Stimulated activated CD4-positive, alpha-beta T cell treated with anti-CD3 and anti-CD28 coated beads, Interleukin-2, amount 100 ng/mL, for 48 hours (primary cell): ENCODE measurements around the gene ABI3BP.
A peak's percentile ranks its signal among the peaks of the same experiment; 100 is the strongest.
"Not testable (repeated sequence)": the region's sequence is repeated elsewhere in the genome, so short reads cannot be mapped to it uniquely, and the experiment has no call there.

ENCODE experiments used
- DNase-seq, 2 donors: peaks; one replicate each; pipeline ENCODE4 v3.0.0-alpha.2; 2020

ABI3BP gene, protein sequence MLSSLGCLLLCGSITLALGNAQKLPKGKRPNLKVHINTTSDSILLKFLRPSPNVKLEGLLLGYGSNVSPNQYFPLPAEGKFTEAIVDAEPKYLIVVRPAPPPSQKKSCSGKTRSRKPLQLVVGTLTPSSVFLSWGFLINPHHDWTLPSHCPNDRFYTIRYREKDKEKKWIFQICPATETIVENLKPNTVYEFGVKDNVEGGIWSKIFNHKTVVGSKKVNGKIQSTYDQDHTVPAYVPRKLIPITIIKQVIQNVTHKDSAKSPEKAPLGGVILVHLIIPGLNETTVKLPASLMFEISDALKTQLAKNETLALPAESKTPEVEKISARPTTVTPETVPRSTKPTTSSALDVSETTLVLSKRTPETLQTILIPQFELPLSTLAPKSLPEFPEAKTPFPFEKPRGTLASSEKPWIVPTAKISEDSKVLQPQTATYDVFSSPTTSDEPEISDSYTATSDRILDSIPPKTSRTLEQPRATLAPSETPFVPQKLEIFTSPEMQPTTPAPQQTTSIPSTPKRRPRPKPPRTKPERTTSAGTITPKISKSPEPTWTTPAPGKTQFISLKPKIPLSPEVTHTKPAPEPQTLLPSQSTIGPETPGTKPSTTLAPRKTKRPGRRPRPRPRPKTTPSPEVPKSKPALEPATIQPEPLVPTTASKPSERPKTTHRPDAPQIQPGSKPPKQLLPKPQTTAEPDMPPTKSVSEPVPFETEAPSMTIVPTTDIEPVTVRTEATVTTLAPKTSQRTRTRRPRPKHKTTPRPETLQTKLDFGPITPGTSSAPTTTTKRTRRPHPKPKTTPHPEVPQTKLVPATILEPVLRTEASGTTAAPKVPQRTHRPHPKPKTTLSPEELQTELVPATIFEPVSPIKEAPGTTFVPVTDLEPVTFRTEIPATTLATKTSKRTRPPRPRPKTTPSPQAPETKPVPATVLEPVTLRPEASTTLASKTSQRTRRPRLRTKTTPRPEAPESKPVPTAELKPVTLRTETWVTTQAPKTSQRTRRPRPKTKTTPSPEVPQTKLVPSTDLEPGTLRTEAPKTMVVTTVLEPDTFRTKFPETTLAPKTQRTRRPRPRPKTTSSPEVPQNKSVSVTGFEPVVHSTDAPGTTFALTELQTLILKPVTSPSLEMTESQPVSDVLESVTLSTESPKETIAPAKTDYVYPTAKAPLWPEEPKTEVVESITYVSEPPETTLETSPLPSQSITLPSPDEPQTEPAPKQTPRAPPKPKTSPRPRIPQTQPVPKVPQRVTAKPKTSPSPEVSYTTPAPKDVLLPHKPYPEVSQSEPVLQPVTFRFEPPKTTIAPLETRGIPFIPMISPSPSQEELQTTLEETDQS (N-terminal part only)

DNA sequence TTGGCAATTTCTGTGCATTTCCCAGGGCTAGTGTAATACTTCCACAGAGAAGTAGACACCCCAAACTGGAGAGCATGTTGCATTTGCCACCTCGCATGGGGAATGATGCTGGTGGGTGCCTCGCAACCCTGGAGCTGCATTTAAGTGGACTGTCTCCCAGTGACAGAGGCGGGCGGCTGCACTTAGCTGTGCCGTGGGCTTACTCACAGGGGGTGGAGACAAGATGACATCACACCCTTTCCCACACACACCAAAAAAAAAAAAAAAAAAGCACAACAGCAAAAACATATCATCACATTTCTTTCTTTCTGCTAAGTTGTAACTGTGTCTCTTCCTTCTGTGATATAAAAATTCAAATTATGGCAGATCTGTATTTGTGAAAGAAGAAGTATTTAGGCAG is at the start of gene ABI3BP:
ABI3BP (minus strand) TSS at position 113 of the 400 bp plus-strand sequence; CDS start at position 76, 37 bp downstream.
- DNase-seq: peak in 1 of 2 donors; percentile 2

DNA sequence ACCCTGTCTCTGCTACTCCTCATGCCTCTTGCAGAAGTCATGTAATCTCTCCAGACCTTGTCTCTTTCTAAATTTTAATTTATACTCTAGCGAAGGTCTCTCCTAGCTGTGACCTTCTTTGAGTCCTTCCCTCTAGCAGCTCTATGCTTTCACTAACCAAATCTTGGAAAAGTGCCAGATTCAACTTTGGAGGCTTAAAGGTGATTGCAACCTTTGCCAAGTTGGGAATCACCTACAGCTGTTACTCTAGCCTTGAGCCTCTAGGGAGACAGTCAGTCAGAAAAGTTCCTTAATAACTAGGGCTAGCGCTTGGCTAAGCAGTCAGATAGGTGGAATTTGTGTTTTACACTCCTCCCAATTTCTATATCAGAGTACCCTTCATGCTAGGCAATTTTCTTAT is 46.1 kb upstream of the ABI3BP start:
- DNase-seq: no peak

- no peak for DNase-seq
Observed at GRCh38 chr3:101038880-101039279, 45.7 kb upstream of the ABI3BP start.

DNA sequence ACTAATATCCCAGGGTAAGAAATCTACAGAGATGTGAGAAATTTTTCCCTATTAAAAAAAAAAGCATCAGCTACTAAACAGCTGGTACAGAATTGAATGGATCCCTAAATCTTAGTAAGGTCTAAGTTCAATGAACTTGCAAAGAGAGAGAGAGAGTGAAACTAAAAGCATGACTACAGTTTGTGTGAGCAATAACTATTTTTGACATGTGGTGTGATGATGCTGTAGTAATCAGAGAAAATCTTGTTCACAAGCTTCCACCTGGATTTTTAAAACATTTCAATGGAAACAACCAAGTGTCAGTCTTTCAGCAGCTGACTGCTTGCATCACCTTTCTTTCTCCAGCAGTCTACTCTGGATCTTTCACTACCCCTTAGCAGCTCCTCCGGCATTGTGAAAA is 45.2 kb upstream of the ABI3BP start:
- DNase-seq: no peak

GRCh38 chr3:101037613-101038012 is 44.4 kb upstream of the ABI3BP start:
- DNase-seq: no peak

DNA sequence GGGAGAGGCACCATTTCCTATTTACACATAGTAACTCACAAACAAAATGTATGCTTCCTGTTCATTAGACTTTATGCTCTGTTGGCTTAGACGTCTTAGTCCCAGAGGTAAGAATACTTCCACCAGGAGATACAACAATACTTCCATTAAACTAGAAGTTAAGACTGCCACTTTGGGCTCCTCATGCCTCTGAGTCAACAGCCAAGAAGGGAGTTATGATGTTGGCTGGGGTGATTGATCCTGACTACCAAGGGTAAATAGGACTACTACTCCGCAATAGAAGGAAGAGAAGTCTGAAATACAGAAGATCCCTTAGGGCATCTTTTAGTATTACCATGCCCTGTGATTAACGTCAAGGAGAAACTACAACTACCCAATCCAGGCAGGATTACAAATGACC is 43.5 kb upstream of the ABI3BP start:
- DNase-seq: no peak

DNA sequence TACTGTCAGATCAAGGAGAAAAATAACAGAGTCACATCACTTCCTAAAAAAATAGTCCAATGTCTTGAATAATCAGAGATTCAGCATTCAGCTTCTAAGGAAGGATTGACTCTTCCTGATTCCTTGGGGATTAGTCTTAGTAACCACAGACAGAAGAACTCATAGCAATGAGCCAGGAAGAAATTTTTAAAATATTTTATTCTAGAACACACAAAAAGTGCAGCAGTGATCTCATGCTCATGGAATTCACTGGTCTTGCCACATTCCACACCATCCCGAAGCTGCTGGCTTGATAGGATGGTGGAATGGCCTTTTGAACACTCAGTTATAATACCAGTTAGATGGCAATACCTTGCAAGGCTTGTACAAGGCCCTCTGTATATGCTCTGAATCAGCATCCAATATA is 43.0 kb upstream of the ABI3BP start:
- DNase-seq: no peak

- no peak for DNase-seq
Observed at GRCh38 chr3:101027286-101027685, 34.1 kb upstream of the ABI3BP start.

- no peak for DNase-seq
Observed at GRCh38 chr3:101026881-101027280, 33.7 kb upstream of the ABI3BP start.

DNA sequence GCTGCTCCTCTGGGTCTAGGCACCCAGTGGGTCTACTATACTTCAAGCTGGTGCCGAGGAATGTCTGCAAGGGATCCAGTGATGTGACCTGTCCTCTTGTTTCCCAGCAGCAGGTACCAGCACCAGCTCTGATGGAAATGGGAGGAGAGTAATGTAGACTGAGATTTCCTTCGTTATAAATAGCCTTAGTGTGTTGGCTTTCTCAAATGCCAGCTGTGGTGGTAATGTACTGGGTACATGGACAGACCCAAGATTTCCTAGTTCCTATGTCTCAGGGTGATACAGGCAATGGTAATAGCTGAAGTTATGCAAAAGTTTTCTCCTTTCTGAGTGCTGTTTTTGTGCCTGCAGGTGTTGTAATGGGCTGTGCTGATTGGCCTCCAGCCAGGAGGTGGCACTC is 33.0 kb upstream of the ABI3BP start:
- DNase-seq: no peak

GRCh38 chr3:101020351-101021015 is 27.3 kb upstream of the ABI3BP start:
- DNase-seq: no peak

DNA sequence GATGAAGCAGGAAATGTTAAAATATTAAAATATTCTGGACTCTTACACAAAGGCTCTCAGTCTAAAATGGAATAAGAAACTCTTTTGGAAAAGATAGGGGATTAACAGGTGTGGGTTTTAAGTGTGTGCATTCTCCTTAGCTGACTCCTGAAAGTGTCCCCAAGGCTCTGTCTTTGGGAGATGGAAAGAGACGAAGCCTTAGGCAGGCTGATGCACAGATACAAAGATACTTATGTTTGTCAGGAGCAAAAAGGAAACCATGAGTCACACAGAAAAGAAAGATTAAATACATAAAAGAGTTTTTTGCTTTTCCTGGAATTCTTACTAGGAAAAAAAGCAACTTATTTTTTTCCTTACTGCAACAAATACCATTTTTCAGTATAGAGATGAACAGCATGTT is 23.8 kb upstream of the ABI3BP start:
- DNase-seq: no peak

DNA sequence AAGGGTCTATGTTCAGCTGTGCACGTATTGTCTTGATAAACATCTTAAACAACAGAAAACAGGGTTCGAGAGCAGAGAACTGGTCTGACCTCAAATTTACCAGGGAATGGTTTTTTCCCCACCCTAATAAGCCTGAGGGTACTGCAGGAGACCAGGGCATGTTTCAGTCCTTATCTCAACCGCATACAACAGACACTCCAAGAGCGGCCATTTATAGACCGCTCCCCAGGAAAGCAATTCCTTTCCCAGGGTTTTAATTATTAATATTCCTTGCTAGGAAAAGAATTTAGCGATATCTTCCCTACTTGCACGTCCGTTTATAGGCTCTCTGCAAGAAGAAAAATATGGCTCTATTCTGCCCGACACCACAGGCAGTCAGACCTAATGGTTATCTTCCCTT is 19.1 kb upstream of the ABI3BP start:
- not testable (repeated sequence) for DNase-seq

DNA sequence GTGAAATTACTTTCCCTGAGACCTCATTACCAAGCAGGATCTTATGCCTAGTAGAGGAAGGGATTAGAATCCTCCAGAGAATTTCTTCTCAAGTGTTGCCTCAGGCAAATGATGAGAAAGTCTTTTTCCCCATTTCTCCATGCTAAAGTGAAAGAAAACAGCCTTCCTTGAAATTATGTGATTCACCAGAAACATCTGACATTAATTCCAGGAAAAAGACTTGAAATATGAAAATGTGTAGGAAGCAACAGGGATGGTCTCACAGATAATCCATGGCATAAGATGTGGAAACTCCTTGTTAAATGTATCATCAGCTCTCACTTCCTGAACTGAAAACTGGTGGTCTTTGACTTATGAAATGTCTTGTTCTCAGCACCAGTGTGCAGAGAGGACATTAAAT is 17.9 kb upstream of the ABI3BP start:
- no peak for DNase-seq

DNA sequence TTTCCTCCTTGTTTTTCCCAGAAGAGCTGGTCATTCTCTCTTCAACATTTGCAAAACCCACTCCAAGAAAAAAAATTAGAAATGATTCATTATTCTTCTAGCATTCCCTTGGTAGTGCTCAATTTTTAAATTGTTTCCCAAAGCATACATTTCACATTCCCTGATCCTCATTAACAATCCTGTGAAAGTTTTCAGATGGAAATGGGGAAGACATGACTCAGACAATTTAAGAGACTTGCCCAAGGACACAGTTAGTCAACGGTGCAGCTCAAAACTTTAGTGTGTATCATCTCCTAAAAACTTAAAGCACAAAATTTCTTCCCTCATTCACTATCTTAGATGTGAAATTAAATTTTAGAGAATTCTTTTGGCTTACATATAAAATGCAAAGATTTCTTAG is 17.1 kb upstream of the ABI3BP start:
- no peak for DNase-seq

GRCh38 chr3:101009386-101009785 is 16.2 kb upstream of the ABI3BP start:
- no peak for DNase-seq

DNA sequence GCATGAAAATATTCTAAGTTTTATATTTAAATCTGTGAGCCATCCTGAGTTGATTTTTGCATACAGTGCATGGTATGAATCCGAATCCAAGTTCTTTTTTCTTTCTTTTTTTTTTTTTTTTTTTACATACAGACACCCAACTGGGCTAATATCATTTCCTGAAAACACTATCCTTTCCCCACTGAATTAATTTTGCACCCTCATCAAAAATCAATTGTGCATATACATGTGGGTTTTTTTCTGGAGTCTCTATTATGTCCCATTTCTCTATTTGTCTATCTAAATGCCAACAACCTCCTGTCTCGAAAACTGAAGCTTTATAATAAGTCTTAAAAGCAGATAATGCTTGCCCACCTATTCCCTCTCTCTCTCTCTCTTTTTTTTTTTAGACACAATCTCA is 5.9 kb upstream of the ABI3BP start:
- no peak for DNase-seq

DNA sequence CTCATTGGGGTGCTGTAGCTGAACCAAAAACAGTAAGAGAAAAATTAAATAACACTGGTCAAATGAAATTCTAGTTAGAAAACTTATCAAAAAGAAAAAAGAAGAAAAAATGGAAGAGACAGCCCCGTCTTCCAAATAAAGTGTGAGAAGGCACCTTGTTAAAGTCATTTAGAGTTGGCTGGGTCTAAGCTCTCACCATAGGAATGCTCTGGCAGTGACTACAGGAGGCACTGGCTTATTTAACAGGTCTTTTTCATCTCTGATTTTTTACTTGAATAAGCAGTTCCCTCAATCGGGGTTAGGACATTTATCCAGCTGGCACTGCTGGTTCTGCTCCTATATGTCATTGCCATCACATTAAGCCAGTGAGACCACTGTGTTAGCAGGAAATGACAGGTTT is 1.6 kb upstream of the ABI3BP start:
- DNase-seq: no peak

- no peak for DNase-seq
Observed at GRCh38 chr3:100994187-100994586, 966 bp upstream of the ABI3BP start.

GRCh38 chr3:100992231-100993012 is 799 bp downstream of the ABI3BP start:
- DNase-seq: no peak

- DNase-seq: no peak
Observed at GRCh38 chr3:100988080-100988479, 5.1 kb downstream of the ABI3BP start.

DNA sequence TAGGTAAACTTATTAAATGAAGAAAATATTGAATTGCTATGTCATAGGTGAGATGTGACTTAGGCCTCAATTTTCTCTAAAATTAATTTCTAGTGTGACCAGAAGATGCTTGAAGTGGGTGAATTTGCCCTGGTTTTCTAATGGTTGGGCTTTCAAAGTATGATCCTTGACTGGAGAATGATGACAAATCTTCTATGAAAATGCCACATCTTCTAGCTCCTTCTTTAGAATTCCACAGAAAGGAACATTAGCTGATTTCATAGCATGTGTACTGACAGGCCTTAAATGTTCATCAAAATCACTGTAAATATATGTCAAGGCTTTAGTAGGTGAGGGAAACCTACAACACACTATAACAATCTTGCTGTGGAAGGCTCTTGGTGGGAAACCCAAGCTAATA is 8.9 kb downstream of the ABI3BP start:
- no peak for DNase-seq
